SK-N-SH (cell line): ENCODE results near the gene ZFP42. TPM values are rescaled to one million over a fixed set of nuclear protein-coding genes. Genes with fewer than 3 reads are reported as not detected.
"Not testable (repeated sequence)": the region's sequence is repeated elsewhere in the genome, so short reads cannot be mapped to it uniquely, and the experiment has no call there.

ENCODE experiments used
- CTCF ChIA-PET: fragments of 300-600, 350-600 bp; formaldehyde crosslinking; extraction: SDS; loops from one replicate; lab custom pipeline; 2021; lab: Yijun Ruan, JAX
- POLR2A ChIA-PET: fragments of 350-600 bp; sonication (Branson Sonifier 250); formaldehyde crosslinking; extraction: SDS; loops from one replicate; lab custom pipeline; 2020; ENCODE audit warnings: antibody characterized with exemption, inconsistent platforms; lab: Yijun Ruan, JAX
- DNase-seq: peaks from one replicate; pipeline ENCODE4 v3.0.0; 2012
- H2AFZ ChIP-seq: fragments of 200-600 bp; sonication (generic); 2 replicates; pipeline ENCODE4 v1.8.1; 2016; ENCODE audit warnings: antibody characterized with exemption, mild to moderate bottlenecking, low read depth
- H3F3A ChIP-seq: fragments of 200-600 bp; sonication (generic); replicated peaks from 2 replicates; pipeline ENCODE3; 2016; ENCODE audit warnings: antibody characterized with exemption, mild to moderate bottlenecking; ENCODE audit not compliant: insufficient read depth
- H3K27ac ChIP-seq, 2 experiments: fragments of 200-500 bp in 1 of 2; fragments of 200-600 bp in 1 of 2; sonication (Bioruptor generic) in 1 of 2; sonication (generic), shearing (Covaris generic) in 1 of 2; 2 replicates each; pipeline versions ENCODE4 v1.5.1 to v1.6.1; 2014 to 2016; ENCODE audit warnings: low read depth in 2 of 2, inconsistent platforms in 1 of 2, low read length in 1 of 2, mild to moderate bottlenecking in 1 of 2, mixed read lengths in 1 of 2
- H3K27me3 ChIP-seq: fragments of 200-600 bp; sonication (generic), shearing (Covaris generic); 2 replicates; pipeline ENCODE4 v1.6.1; 2016; ENCODE audit warnings: mixed run types; ENCODE audit not compliant: insufficient read depth
- H3K36me3 ChIP-seq, 2 experiments: fragments of 200-500 bp in 1 of 2; fragments of 200-600 bp in 1 of 2; sonication (Bioruptor generic) in 1 of 2; sonication (generic) in 1 of 2; replicated peaks in 1 of 2; 2 replicates each; pipeline versions ENCODE3 to v1.5.1; 2014 to 2016; ENCODE audit warnings: low read length in 1 of 2, mild to moderate bottlenecking in 1 of 2; ENCODE audit not compliant: insufficient read depth in 2 of 2, control insufficient read depth in 1 of 2
- H3K4me1 ChIP-seq, 2 experiments: fragments of 200-500 bp in 1 of 2; fragments of 200-600 bp in 1 of 2; sonication (Bioruptor generic) in 1 of 2; sonication (generic), shearing (Covaris generic) in 1 of 2; 2 replicates each; pipeline versions ENCODE4 v1.5.1 to v1.6.1; 2014 to 2016; ENCODE audit warnings: low read depth in 1 of 2, low read length in 1 of 2, mixed run types in 1 of 2; ENCODE audit not compliant: insufficient read depth in 2 of 2, control insufficient read depth in 1 of 2
- H3K4me2 ChIP-seq: fragments of 200-600 bp; sonication (generic), shearing (Covaris generic); 2 replicates; pipeline ENCODE4 v1.6.1; 2017; ENCODE audit warnings: mixed run types
- H3K4me3 ChIP-seq, 2 experiments: fragments of 200-500 bp in 1 of 2; fragments of 200-600 bp in 1 of 2; sonication (Bioruptor generic) in 1 of 2; sonication (generic), shearing (Covaris generic) in 1 of 2; 2 replicates each; pipeline versions ENCODE4 v1.5.1 to v1.8.1; 2014 to 2016; ENCODE audit warnings: low read depth in 2 of 2, inconsistent platforms in 1 of 2, low read length in 1 of 2, mild to moderate bottlenecking in 1 of 2, mixed read lengths in 1 of 2, moderate library complexity in 1 of 2
- H3K79me2 ChIP-seq: fragments of 200-600 bp; sonication (generic); 2 replicates; pipeline ENCODE4 v1.8.1; 2017; ENCODE audit warnings: mild to moderate bottlenecking; ENCODE audit not compliant: insufficient read depth
- H3K9ac ChIP-seq: fragments of 200-600 bp; sonication (generic); 2 replicates; pipeline ENCODE4 v1.6.1; 2017; ENCODE audit warnings: mixed run types
- H3K9me2 ChIP-seq: fragments of 200-600 bp; sonication (generic); 2 replicates; pipeline ENCODE4 v1.6.1; 2017; ENCODE audit warnings: mixed run types
- H3K9me3 ChIP-seq: fragments of 200-600 bp; sonication (generic); 2 replicates; pipeline ENCODE4 v1.6.1; 2017; ENCODE audit warnings: mixed run types, mild to moderate bottlenecking, moderate library complexity
- H4K20me1 ChIP-seq: fragments of 200-600 bp; sonication (generic); 2 replicates; pipeline ENCODE4 v1.6.1; 2017; ENCODE audit warnings: mild to moderate bottlenecking, mixed run types; ENCODE audit not compliant: insufficient read depth
- CTCF ChIP-seq: fragments of 200-600 bp; sonication (generic); IDR thresholded peaks from 2 replicates; pipeline ENCODE4 v1.6.1; 2017; ENCODE audit warnings: antibody characterized with exemption, mild to moderate bottlenecking, moderate library complexity
- EP300 ChIP-seq, 2 experiments: IDR thresholded peaks; 2 replicates each; pipeline versions ENCODE4 v1.4.0 to v1.6.1; 2012; ENCODE audit warnings: borderline replicate concordance in 1 of 2, low read depth in 1 of 2, low read length in 1 of 2
- EZH2phosphoT487 ChIP-seq: fragments of 200-600 bp; sonication (generic); IDR thresholded peaks from 2 replicates; pipeline ENCODE4 v1.6.1; 2017; ENCODE audit warnings: low read depth, mixed run types, mild to moderate bottlenecking, antibody characterized with exemption, moderate library complexity, borderline replicate concordance
- FOXJ3 ChIP-seq: sonication (generic); formaldehyde crosslinking; IDR thresholded peaks from 2 replicates; pipeline ENCODE4 v1.5.1; 2020; ENCODE audit warnings: mild to moderate bottlenecking, missing genetic modification reagents
- GATA2 ChIP-seq: sonication (generic); formaldehyde crosslinking; IDR thresholded peaks from 2 replicates; pipeline ENCODE4 v1.5.0; 2020; ENCODE audit warnings: mild to moderate bottlenecking, missing genetic modification reagents
- JUND ChIP-seq: IDR thresholded peaks from 2 replicates; pipeline ENCODE4 v1.4.0; 2012
- MXI1 ChIP-seq: IDR thresholded peaks from 2 replicates; pipeline ENCODE4 v1.6.1; 2012; ENCODE audit warnings: mild to moderate bottlenecking, low read depth, low read length, improper control_type of control experiment
- RAD21 ChIP-seq: IDR thresholded peaks from 2 replicates; pipeline ENCODE4 v1.6.1; 2012; ENCODE audit warnings: mild to moderate bottlenecking, low read length
- RFX5 ChIP-seq: IDR thresholded peaks from 2 replicates; pipeline ENCODE4 v1.6.1; 2012; ENCODE audit warnings: mild to moderate bottlenecking, improper control_type of control experiment, low read length
- USF2 ChIP-seq: fragments of 150-350 bp; IDR thresholded peaks from 2 replicates; pipeline ENCODE4 v1.6.1; 2017; ENCODE audit warnings: antibody characterized with exemption, low read length, low read depth, borderline replicate concordance
- ZBTB33 ChIP-seq: IDR thresholded peaks from 2 replicates; pipeline ENCODE4 v1.4.0; 2012; ENCODE audit warnings: low read depth, borderline replicate concordance
- WGBS: methylation state at CpG from one replicate; pipeline ENCODE4 v1.1.6; 2017; ENCODE audit warnings: low lambda C conversion rate; 5-methylcytosine and 5-hydroxymethylcytosine counted together
- polyA plus RNA-seq, 3 experiments: library from polyadenylated mRNA; depleted of rRNA; stranded (reverse); fragments of >200 nt; gene quantifications; 2 replicates each; pipeline ENCODE4 v1.2.3, GENCODE V29; 2012

Gene ZFP42
- polyA plus RNA-seq, 1 of the 3 experiments (the other 2 are of a cell fraction) = not detected

GRCh38 chr4:187993827-187994226 is 1.7 kb upstream of the ZFP42 start:
- Histone ChIP-seq H2AFZ (no peak overlapping the region), H3K4me1 (no peaks in the 10 kb centered on the region), H3K79me2 (no peaks in the 10 kb centered on the region), H3K27me3 (no peaks in the 10 kb centered on the region), H3K36me3 (no peaks in the 10 kb centered on the region), H3K4me3 (no peak overlapping the region), H3F3A (no peaks in the 10 kb centered on the region), H3K4me2 (no peak overlapping the region), H3K9me3 (no peaks in the 10 kb centered on the region), H3K9ac (no peak overlapping the region), H3K27ac (no peak overlapping the region), H3K9me2 (no peaks in the 10 kb centered on the region), H4K20me1 (no peaks in the 10 kb centered on the region)
- ChIA-PET CTCF (interaction anchor here (1.0 kb wide), 1 partner anchor 12 kb away, joined by 3 read pairs; no protein-coding TSS in a partner anchor), POLR2A (no interaction called here)
- WGBS = 55% methylated on average over 6 of the region's 6 CpGs
- no peak for DNase-seq
- TF ChIP-seq RAD21 = peak; percentile 22; the same call in 1 of the 2 replicates
- no peak for TF ChIP-seq RFX5
- TF ChIP-seq USF2 = no peak
- peak; percentile 52 for TF ChIP-seq CTCF

GRCh38 chr4:187996502-187997177 is 1.1 kb downstream of the ZFP42 start:
- ChIA-PET CTCF (no interaction called here), POLR2A (no interaction called here)
- H3K9me3 ChIP-seq = no peaks in the 10 kb centered on the region
- no peak overlapping the region for H2AFZ ChIP-seq
- no peak overlapping the region for H3K4me2 ChIP-seq
- H3F3A ChIP-seq = no peaks in the 10 kb centered on the region
- no peaks in the 10 kb centered on the region for H3K79me2 ChIP-seq
- no peak for DNase-seq
- H3K9me2 ChIP-seq = no peaks in the 10 kb centered on the region
- H3K4me3 ChIP-seq = no peak overlapping the region
- no peak overlapping the region for H3K27ac ChIP-seq
- H4K20me1 ChIP-seq = no peaks in the 10 kb centered on the region
- TF ChIP-seq JUND = no peak
- TF ChIP-seq EZH2phosphoT487 = no peak
- no peak for TF ChIP-seq MXI1
- no peak for TF ChIP-seq CTCF
- TF ChIP-seq ZBTB33 = no peak
- no peak for TF ChIP-seq GATA2 (CRISPR knock-in tag)
- no peak for TF ChIP-seq FOXJ3 (CRISPR knock-in tag)
- no peak for TF ChIP-seq EP300 (IDR thresholded peaks at IDR 0.05; ENCODE audit: borderline replicate concordance in 1 of 2, low read depth in 1 of 2, low read length in 1 of 2)
- TF ChIP-seq RAD21 = no peak
- no peaks in the 10 kb centered on the region for H3K4me1 ChIP-seq
- no peak overlapping the region for H3K9ac ChIP-seq
- H3K27me3 ChIP-seq = no peaks in the 10 kb centered on the region
- WGBS = 49% methylated on average over 33 of the region's 34 CpGs
- no peaks in the 10 kb centered on the region for H3K36me3 ChIP-seq

GRCh38 chr4:187997991-187998390 is 2.4 kb downstream of the ZFP42 start:
- H3K27me3 ChIP-seq, H3K4me3 ChIP-seq, POLR2A ChIA-PET, H3K9me2 ChIP-seq, H3K4me1 ChIP-seq, H3K79me2 ChIP-seq, H3K27ac ChIP-seq, H3F3A ChIP-seq, H3K36me3 ChIP-seq, H4K20me1 ChIP-seq, H3K4me2 ChIP-seq, H2AFZ ChIP-seq, DNase-seq, H3K9ac ChIP-seq, H3K9me3 ChIP-seq: not testable (repeated sequence)
- CTCF ChIA-PET = interaction anchor here (1.1 kb wide), 1 partner anchor 12 kb away, joined by 3 read pairs; no protein-coding TSS in a partner anchor
- 49% methylated on average over 15 of the region's 15 CpGs for WGBS
